ENCODE data around the gene KRT75.
A peak's percentile ranks its signal among the peaks of the same experiment; 100 is the strongest.
"Not testable (repeated sequence)": the region's sequence is repeated elsewhere in the genome, so short reads cannot be mapped to it uniquely, and the experiment has no call there.

KRT75 gene

DNA sequence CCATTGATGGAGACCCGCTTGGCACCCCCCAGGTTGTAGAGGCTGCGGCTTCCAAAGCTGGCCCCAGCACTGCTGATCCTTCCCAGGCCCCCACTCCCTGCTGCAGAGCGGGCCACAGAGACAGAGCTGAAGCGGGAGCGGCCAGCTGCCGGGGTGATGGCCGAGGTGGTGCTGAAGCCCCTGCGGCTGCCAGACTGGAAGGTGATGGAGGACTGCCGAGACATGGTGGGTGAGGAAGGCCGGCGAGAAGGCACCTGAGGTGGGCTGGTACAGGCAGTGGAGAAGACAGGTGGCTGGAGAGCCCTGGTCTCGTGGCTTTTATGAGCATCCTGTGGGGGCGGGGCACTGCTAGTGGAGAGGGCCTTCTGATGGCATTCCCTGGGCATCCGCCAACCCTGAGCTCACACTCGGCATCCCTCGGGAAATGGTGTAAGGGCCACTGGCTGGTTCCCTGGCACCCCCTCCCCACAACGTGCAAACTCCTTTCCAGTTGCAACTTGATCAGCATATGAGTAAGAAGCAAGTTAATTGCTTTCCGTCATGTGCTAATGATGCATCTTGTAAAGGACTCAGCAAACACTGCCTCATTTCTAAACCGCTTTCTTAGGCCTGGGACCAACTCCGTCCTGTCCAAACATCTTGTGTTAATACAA lies at the start of gene KRT75:
KRT75 (minus strand) TSS at position 291 of the 653 bp plus-strand sequence; CDS start at position 224, 67 bp downstream.
- DNase-seq: no peak

DNA sequence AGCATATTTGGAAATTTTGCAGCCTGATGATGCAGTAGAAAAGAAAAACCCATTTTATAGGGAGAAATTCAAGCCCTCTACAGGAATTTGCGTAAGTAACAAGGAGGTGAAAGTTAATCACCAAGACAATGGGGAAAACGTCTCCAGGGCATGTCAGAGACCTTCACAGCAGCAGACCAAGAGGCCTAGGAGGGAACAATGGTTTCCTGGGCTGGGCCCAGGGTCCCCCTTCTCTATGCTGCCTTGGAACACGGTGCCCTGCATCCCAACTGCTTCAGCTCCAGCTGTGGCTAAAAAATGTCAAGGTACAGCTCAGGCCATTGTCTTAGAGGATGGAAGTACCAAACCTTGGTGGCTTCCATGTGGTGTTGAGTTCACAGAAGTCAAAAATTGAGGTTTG lies 45.9 kb upstream of the KRT75 start:
- DNase-seq: no peak

DNA sequence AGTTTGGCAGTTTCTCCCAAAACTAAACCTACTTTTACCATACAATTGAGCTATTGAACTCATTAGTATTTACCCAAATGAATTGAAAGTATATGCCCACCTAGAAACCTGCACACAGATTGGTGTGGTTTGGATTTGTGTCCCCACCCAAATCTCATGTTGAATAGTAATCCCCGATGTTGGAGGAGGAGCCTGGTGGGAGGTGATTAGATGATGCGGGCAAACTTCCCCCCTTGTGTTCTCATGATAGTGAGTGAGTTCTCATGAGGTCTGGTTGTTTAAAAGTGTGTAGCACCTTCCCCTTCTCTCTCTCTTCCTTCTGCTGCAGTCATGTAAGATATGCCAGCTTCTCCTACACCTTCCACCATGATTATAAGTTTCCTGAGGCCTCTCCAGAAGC lies 43.5 kb upstream of the KRT75 start:
- no peak for DNase-seq

DNA sequence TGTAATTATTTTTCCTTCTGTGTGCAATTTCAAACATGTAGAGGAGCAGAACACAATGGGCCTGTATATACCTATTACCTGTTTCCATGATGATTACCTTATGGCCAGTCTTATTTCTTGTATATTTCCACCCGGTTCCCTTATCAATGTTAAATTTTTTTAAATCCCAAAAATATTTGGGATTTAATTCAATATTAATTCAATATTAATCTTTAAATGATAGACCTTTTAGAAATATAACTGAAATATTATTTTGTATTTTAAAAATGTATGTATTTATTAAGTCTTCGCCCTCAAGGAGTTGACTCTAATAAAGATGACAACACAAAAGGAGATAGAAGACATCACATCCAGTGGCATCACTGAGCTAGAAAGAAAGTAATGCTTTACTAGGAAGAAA lies 40.0 kb upstream of the KRT75 start:
- no peak for DNase-seq

DNA sequence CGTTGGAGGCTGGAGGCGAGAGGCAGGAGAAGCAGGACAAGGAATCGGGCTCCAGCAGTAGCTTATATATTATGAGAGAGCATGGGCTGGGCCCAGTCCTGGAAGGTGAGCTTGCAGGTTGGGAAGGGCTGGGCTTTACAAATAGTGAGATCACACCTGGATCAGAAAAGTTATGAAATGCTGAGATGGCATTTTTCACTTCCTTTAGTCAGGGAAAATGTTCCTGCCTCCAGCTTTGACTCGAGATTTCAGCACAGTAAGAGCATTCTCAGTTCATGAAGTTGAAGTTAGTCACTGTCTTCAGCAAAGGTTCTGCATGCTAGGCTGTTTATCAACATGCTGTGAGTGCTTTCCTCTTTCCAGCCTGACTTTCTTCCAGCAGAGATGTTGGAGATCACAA lies 39.6 kb upstream of the KRT75 start, which contains the start of gene KRT6C:
KRT6C (minus strand) TSS at position 38 of the 400 bp plus-strand sequence. CDS start 68 bp downstream, outside the sequence.
- no peak for DNase-seq

DNA sequence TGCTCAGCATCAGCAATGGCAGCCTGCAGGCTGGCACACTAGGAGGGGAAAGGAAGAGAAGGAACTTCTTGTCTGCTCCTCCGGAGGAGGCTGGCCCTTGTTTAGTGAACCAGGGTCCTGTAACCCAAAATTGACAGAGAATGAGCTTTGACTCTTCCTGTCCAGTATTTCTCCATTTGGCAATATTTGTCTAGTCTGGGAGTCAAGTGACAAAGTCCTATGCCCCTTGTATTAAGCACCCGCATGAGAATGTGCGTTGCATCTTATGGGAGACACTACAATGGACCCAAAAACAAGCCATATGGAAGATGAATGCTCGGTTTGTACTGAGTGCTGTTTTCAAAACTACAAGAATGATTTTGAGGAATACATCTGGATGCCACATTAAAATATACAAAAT lies 35.7 kb upstream of the KRT75 start:
- no peak for DNase-seq

DNA sequence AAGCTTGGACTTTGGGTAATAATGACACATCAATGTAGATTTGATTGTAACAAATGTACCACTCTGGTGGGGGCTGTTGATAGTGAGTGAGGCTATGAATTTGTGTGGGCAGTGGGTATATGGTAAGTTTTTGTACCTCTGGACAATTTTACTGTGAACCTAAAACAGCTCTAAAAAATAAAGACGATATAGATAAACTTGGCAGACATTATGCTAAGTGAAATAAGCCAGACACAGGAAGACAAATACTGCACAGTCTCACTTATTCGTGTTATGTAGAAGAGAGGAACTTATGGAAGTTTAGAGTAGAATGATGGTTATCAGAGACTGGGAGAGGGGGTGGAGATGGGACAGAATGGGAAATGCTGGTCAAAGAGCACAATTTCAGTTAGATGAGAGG lies 30.7 kb upstream of the KRT75 start:
- DNase-seq: no peak

DNA sequence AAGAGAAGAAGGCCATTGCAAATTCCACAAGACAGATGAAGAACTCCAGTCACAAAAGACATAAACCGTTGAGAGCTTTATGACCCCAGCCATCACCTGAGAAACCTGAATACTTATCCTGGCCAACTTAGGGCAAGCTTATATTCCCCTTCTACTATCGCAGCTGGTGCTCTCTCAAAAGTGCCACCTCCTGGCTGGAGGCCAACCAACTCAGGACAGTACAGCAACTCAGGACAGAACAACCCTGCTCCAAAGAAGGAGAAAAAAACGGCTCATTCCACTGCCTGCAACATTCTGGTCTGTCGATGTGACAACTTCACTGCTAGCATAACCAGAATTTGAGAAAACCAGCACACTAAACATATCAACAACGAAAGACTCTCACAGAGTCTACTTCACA lies 27.5 kb upstream of the KRT75 start:
- DNase-seq: no peak

DNA sequence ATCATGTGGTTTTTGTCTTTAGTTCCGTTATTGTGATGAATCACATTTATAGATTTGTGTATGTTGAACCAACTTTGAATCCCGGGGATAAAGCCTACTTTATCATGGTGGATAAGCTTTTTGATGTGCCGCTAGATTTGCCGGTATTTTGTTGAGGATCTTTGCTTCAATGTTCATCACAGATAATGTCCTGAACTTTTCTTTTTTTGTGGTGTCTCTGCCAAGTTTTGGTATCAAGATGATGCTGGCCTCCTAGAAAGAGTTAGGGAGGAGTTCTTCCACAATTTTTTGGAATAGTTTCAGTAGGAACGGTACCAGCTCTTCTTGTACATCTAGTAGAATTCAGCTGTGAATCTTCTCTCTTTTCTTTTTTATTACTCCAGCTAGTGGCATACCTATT lies 24.7 kb upstream of the KRT75 start:
- no peak for DNase-seq

DNA sequence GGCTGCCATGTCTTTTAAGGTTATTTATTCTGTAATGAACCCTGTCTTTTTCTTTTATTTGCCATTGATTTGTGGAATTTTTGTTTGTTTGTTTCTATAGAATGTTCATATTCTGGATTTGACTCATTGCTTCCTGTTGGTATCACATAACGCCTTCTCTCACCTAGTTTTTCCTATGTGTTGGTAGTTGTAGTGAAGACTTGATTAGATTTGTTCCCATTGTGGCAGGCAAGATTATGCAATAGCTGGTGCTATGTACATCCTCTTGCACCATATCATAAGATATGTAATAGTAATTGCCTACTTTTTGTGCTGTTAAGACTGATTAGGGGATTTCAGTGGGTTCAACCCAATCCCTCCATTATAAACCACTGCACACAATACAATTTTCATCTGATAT lies 21.6 kb upstream of the KRT75 start:
- DNase-seq: no peak

DNA sequence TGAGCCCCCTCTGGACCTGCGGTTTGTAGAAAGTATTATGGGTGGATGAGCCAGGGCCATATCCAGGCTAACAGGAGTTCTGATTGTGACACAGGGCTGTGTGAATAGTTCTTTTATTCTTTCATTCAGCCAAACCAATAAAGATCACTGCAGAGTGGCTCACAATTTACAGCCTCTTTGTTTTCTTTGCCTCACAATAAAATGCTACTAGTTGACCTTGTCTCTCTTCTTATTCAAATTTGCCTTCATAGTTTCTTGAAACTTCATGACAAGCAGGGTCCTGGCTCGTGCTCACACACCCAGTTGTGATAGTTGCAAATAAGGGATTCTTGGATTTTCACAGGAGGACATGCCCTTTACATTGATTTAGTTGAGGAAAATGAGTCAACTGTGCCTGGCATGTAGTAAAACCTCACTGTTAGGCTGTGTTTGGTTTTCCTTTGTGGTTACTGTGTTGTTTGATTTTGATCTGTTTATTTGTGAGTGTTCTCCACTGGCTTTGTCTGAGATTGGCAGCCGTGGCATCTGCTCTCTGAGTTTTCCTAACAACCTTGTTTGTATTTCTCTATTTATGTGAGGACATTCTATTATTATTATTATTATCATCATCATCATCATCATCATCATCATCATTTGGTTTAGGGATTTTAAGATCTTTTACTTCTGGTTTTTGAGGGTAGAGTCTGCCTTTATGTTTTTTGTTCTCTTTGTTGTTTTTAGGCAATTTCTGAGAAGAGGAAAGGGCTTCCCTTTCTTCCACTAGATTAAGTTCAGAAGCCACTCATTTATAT lies 20.4 kb upstream of the KRT75 start:
- DNase-seq: peak in 1 of 2 donors; percentile 16

DNA sequence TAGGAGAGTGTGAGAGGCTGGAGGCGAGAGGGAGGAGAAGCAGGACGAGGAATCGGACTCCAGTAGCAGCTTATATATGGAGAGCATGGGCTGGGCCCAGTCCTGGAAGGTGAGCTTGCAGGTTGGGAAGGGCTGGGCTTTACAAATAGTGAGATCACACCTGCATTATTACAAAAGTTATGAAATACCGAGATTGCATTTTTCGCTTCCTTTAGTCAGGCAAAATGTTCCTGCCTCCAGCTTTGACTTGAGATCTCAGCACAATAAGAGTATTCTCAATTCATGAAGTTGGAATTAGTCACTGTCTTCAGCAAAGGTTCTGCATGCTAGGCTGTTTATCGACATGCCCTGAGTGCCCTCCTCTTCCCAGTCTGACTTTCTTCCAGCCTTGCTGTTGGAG lies 17.9 kb upstream of the KRT75 start, which contains the start of gene KRT6B:
KRT6B (minus strand) TSS at position 46 of the 400 bp plus-strand sequence. CDS start 68 bp downstream, outside the sequence.
- no peak for DNase-seq

DNA sequence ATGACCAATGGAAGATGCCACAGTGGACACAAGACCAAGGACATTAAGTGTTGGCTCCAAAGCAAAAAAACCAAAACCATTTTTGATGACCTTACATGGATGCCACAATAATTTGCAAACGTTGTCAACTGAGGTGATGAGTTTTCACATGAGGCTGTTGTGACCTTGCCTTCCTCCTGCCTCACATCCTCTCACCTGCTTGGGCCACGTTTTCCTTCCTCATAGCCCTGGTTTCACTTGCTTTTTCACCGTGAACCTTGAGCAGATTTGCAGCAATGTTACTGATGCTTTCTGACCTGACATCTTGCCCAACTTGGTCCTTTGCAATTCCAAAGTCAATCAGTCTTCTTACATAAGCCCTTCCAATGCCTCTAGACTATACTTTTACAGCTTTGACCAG lies 14.1 kb upstream of the KRT75 start:
- DNase-seq: no peak

DNA sequence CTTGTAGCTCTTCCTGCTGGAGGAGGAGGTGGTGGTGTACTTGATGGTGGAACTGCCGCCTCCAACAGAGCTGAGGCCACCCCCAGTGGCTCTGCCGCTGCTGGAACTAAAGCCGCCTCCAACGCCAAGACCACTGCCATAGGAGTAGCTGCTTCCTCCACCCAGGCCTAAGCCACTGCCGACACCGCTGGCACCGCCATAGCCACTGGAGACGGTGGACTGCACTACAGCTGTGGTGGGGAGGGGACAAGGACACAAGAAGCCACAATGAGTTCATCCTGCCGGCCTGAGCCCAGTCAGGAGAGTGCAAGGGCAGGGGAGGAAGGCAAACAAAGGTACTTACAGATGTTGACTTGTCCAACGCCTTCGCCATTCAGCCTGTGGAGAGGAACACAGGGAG lies 13.0 kb upstream of the KRT75 start:
- DNase-seq: not testable (repeated sequence)

DNA sequence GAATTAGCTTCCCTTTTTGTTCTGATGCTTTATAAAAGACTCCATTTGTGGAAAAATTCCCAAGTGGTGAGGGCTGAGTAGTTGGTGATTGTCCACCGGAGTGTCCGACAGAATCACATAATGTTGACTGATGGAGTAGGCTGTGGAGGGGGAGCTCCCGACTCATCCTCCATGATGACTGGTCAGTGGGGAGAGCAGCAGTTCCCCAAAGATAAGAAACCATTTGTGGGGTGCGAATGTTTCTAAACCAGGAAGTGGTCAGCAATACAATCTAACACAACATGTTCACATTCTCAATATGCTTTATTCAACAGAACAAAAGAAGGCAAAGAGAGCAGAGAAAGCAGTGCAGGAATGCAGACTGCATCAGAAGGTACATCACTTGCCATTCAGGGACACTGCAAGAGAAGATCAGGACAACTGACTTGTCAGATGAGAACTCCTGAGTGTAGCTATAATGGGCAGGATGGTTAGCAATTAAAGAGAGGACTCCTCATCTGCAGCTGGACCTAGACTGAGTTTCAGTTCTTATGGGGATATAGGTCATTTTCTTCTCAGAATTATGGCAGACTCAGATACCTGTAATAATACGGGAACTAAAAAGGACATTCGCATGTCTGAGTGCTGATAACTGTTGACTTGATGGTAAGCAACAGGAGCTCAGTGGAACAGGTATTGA lies 12.3 kb upstream of the KRT75 start:
- DNase-seq: no peak

DNA sequence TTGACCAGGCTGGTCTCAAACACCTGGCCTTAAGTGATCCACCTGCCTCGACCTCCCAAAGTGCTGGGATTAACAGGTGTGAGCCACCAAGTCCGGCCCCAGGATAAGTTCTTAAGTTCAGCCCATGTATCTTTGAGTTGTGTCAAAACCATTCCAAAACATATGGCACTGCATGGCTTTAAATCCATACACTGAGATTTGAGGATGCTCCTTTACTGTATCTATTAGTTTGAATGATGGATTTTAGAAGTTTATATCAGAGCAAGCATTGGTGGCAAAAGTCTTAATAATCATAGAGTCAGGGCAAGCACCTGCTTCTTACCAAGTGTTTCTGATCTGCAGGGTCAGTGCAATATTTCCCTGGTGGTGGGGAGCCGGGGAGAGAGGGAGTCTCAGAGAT lies 11.7 kb upstream of the KRT75 start:
- DNase-seq: no peak

DNA sequence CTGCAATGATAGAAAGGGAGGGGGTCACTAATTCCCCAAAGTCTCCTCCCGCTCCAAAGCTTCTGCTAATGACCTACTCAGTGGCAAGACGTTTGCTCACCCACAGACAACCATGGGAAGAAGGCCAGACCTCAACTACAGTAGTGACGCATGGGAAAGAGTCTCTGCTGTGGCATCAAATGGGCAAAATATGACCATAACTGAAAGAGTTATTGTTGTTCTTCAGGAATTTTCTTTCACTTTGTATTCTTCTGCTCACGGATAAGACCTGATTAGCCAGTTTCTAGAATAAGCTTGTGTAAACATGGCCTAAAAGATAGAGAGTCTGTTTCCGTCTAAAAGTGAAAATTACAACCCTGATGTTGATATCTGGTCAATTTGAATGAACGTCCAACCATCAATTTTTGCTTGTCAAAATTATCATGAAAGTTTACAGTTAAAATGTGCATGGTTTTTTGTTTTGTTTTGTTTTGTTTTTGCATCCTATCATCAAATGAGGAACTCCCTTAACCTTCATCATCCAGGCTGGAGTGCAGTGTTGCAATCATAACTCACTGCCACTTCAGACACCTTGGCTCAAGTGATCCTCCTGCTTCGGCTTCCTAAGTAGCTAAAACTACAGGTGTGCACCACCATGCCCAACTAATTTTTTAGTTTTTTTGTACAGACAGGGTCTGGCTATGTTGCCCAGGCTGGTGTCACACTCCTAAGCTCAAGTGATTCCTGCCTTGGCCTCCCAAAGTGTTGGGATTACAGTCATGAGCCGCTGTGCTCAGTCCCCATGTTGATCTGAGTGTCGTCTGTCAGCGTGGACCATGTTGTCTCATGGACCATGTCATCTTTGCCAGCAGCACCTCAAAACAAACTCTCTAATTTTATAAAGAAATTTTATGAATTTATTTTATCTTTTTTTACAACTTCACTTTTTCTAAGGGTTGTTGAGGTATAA lies 10.8 kb upstream of the KRT75 start:
- DNase-seq: no peak

DNA sequence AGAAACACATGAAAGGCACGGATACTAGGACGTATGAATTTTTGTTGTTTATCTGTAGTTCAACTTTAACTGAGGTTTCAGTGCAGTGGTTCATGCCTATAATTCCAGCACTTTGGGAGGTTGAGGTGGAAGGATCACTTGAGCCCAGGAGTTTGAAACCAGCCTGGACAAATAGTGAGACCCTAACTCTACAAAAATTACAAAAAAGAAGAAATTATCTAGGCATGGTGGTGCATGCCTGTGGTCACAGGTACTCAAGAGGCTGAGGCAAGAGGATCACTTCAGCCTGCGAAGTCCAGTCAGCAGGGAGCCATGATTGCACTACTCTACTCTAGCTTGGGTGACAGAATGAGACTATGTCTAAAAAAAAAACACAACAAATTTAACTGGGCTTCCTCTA lies 9.8 kb upstream of the KRT75 start:
- DNase-seq: no peak

DNA sequence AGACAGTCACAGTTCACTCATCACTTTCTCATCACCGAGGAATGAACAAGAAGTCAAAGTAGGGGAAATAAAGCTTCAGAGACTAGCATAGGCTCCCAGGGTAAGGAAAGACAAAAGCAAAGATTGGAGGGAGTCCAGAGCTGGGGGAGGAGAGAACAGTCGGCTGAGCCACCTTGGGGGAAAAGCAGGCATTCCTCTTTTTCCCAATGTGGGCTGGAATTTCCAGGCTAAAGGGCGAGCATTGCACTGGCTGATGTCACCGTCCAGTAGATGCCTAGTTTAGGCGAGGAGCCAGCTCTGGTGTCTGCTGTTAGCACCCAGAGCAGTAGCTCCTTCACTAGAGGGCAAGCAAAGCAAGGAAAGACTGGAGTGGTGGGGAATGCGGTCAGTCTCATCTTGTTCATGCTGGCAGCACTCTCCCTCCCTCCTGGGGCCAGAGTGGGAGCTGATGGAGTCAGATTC lies 8.5 kb upstream of the KRT75 start:
- no peak for DNase-seq

DNA sequence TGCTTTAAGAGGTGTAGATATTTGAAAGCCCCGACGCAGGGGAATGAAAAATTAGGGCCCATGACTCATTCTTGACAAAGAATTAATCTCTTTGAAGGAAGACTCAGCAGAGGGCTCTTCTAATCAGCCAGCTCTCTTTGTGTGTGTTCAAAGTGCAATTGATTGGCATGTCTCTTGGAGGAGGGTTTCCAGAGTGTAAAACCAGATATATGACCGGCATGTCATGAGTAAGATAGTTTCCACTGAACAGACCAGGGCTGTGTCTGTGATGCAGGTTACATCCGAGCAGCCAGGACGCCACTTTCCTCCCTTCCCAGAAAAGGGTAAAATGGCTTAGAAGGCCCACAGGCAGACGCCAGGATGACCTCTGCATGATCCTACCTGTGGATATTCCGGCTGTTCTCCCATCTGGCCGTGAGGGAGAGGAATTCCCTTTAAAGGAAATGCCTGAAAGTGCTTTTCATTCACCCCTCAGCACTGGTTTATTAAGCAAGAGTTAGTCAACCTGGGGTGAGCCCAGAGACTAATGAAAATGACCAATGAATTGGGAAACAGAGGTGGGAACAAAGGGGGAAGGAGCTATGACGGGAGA lies 7.2 kb upstream of the KRT75 start:
- no peak for DNase-seq

DNA sequence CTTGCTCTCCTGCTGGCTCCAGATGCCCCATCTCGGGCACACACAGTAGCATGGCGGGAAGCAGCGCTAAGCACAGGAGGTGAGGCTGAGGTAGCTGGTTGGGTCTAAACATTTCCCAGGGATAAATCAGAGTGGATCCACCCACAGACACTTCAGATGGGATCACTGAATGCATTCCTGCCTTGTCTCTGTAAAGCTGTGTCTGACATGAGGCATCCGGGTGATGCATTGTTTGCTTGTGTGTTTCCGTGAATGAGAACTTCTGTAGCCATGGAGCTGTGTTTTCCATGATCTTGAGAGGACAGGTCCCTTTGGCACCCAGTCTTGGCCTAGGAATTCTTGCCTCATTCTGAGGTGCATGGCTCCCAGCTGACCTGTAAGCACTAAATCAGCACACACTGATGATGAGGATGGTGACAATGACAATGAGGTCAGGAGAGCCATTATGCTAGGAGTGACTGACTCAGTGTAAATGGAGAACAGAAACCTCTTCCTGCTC lies 6.7 kb upstream of the KRT75 start:
- DNase-seq: no peak

DNA sequence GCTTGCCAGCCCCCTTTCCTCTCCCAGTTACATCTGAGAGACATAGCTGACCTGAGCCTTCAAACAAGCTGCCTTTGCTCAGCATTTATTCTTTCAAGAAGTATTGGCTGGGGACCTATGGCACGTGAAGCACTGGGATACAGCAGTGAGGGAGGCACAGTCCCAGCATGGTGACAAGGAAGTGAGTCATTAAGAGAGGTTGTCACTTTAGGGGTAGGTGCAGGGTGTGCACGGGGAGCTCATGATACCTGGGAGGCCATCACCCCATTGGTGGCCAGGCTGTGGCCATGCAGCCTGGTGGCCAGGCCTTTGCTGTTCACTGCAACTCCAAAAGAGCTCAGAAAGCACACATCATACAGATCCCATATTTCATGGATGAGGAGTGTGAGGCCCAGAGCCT lies 5.7 kb upstream of the KRT75 start:
- DNase-seq: no peak
